CD4-positive, alpha-beta T cell (primary cell): ENCODE data around the gene RTL5. TPM values are rescaled to one million over a fixed set of nuclear protein-coding genes. Genes with fewer than 3 reads are reported as not detected.
A peak's percentile ranks its signal among the peaks of the same experiment; 100 is the strongest.

Experiments used
- ATAC-seq: fragments of 200-7000 bp; cut with Tn5 transposase; one replicate; pipeline ENCODE4 v1.10.0; 2022; ENCODE audit warnings: mild to moderate bottlenecking; ENCODE audit not compliant: poor library complexity
- CTCF ChIA-PET: fragments of 350-600 bp; sonication (Branson Sonifier 250); formaldehyde crosslinking; loops from one replicate; lab custom pipeline; 2021; ENCODE audit warnings: antibody characterized with exemption, inconsistent platforms; lab: Charles Lee
- POLR2A ChIA-PET: fragments of 350-600 bp; sonication (Branson Sonifier 250); formaldehyde crosslinking; loops from one replicate; lab custom pipeline; 2021; ENCODE audit warnings: antibody characterized with exemption, inconsistent platforms; lab: Charles Lee
- DNase-seq, 14 experiments: peaks; one replicate each; pipeline ENCODE4 v3.0.0-alpha.2; 2013 to 2020; ENCODE audit warnings: mixed read lengths in 2 of 14
- H3K27ac ChIP-seq, 2 donors: one replicate each; pipeline versions ENCODE4 v1.5.1 to v1.7.0; 2013; ENCODE audit warnings: low read length in 2 of 2, low read depth in 1 of 2, mild to moderate bottlenecking in 1 of 2
- H3K27me3 ChIP-seq, 2 experiments: 1 replicate in 1 of 2; 2 replicates in 1 of 2; pipeline versions ENCODE4 v1.6.1 to v1.7.0; 2013; ENCODE audit warnings: low read length in 2 of 2, control low read depth in 1 of 2, mild to moderate bottlenecking in 1 of 2, moderate library complexity in 1 of 2; ENCODE audit not compliant: insufficient read depth in 2 of 2, control insufficient read depth in 1 of 2
- H3K36me3 ChIP-seq: one replicate; pipeline ENCODE4 v1.6.1; 2013; ENCODE audit warnings: low read length, control low read depth; ENCODE audit not compliant: insufficient read depth
- H3K4me1 ChIP-seq: one replicate; pipeline ENCODE4 v1.6.1; 2013; ENCODE audit warnings: low read length, control low read depth; ENCODE audit not compliant: insufficient read depth
- H3K4me3 ChIP-seq: one replicate; pipeline ENCODE4 v1.5.1; 2013; ENCODE audit warnings: mild to moderate bottlenecking, low read length, moderate library complexity
- H3K9me3 ChIP-seq, 2 experiments: 1 replicate in 1 of 2; 2 replicates in 1 of 2; pipeline versions ENCODE4 v1.6.1 to v1.7.0; 2013; ENCODE audit warnings: low read length in 2 of 2, mild to moderate bottlenecking in 2 of 2, control low read depth in 1 of 2, moderate library complexity in 1 of 2; ENCODE audit not compliant: control insufficient read depth in 1 of 2, insufficient read depth in 1 of 2
- H3K27ac Mint-ChIP-seq: one replicate; pipeline ENCODE4 v1.8.0; 2020; ENCODE audit warnings: mixed read lengths
- H3K27me3 Mint-ChIP-seq: one replicate; pipeline ENCODE4 v1.8.0; 2021; ENCODE audit warnings: mixed read lengths
- H3K36me3 Mint-ChIP-seq: one replicate; pipeline ENCODE4 v1.8.0; 2021; ENCODE audit warnings: low read depth, mixed read lengths
- H3K4me1 Mint-ChIP-seq: one replicate; pipeline ENCODE4 v1.8.0; 2021; ENCODE audit warnings: low read depth, mixed read lengths
- H3K4me3 Mint-ChIP-seq: one replicate; pipeline ENCODE4 v1.8.0; 2020; ENCODE audit warnings: mild to moderate bottlenecking, mixed read lengths
- H3K9me3 Mint-ChIP-seq: one replicate; pipeline ENCODE4 v1.8.0; 2020; ENCODE audit warnings: mixed read lengths
- intact Hi-C, 2 experiments: fragments of 100-400 bp; cut with DNase I in 1 of 2; cut with micrococcal nuclease in 1 of 2; formaldehyde crosslinking; loops; one replicate each; pipeline versions ENCODE4 v1.15.1 to v1.9.0; 2023 to 2025; cut with DNase I, micrococcal nuclease
- total RNA-seq, 174 experiments: library from RNA in 2 of 174; stranded (reverse) in 2 of 174; gene quantifications; one replicate each; pipeline ENCODE4 v1.2.3 and lab custom pipeline; 2021 to 2026
- TF ChIP-seq, protein P1 (sequence below): fragments of 200-600 bp; IDR thresholded peaks from one replicate; pipeline ENCODE4 v1.8.0; 2022; ENCODE audit warnings: antibody characterized with exemption, mild to moderate bottlenecking

The RTL5 gene
- total RNA-seq, 2 experiments from 2014 or later = 1.1 to 1.2 TPM

DNA sequence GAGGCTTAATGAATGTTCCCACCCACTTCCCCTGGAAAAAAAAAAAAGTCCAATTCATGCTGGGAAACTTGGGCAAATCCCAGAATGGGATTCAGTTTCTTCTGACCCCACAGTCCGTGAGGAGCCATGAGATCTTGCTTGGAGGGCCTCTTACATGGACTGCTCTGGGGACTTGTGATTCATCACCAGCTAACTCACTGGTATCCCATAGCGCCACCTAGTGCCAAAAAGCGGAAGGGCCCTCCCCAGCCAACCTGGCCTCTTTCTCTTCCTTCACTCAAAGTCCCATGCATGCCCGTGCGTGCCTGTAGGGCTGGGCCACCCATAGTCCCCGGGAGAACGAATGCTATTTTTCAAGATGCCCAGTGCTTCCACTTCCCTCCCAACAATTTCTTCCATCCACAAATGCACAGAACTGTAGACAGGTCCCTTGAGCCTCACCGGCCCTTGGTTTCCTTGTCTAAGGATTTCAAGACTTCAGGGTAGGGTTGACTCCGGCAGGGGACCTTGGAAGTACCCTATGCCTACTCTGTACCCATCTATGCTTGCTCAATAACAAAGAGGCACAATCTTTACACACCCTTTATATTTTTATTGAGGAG lies 5.1 kb downstream of the RTL5 start:
- Histone ChIP-seq H3K9me3 (no peaks in the 10 kb centered on the region), H3K36me3 (no peaks in the 10 kb centered on the region), H3K27ac (no peak overlapping the region), H3K27me3 (peaks cover 0 to 3% of the 10 kb centered on the region in 2 experiments), H3K4me3 (no peak overlapping the region), H3K4me1 (peaks cover 58% of the 10 kb centered on the region)
- peak overlapping the region; percentile 9 for H3K27ac Mint-ChIP-seq
- no peak overlapping the region for H3K4me3 Mint-ChIP-seq
- peaks cover 33% of the 10 kb centered on the region for H3K4me1 Mint-ChIP-seq
- ATAC-seq = peak; percentile 79
- ChIA-PET CTCF (interaction anchor here (0.6 to 2.9 kb wide), 12 partner anchors 12 to 150 kb away, joined by 3 to 18 read pairs (median 5); partner anchors contain the start of genes PIN4 and RPS4X), POLR2A (interaction anchor here (0.9 to 1.3 kb wide), 2 partner anchors 30 to 109 kb away, joined by 3 to 6 read pairs; no protein-coding TSS in a partner anchor)
- intact Hi-C loops = loop anchor here (1.0 kb wide), 2 partner anchors 108 to 127 kb away; no protein-coding TSS in a partner anchor
- peaks cover 18% of the 10 kb centered on the region for H3K27me3 Mint-ChIP-seq
- TF ChIP-seq, protein P1, sequence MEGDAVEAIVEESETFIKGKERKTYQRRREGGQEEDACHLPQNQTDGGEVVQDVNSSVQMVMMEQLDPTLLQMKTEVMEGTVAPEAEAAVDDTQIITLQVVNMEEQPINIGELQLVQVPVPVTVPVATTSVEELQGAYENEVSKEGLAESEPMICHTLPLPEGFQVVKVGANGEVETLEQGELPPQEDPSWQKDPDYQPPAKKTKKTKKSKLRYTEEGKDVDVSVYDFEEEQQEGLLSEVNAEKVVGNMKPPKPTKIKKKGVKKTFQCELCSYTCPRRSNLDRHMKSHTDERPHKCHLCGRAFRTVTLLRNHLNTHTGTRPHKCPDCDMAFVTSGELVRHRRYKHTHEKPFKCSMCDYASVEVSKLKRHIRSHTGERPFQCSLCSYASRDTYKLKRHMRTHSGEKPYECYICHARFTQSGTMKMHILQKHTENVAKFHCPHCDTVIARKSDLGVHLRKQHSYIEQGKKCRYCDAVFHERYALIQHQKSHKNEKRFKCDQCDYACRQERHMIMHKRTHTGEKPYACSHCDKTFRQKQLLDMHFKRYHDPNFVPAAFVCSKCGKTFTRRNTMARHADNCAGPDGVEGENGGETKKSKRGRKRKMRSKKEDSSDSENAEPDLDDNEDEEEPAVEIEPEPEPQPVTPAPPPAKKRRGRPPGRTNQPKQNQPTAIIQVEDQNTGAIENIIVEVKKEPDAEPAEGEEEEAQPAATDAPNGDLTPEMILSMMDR = peak; percentile 72
- no peaks in the 10 kb centered on the region for H3K36me3 Mint-ChIP-seq
- peak; percentile 69 to 89 (median 80) for DNase-seq
- no peaks in the 10 kb centered on the region for H3K9me3 Mint-ChIP-seq

- CTCF ChIA-PET = interaction anchor here (0.6 to 2.9 kb wide), 11 partner anchors 11 to 151 kb away, joined by 3 to 18 read pairs (median 5); partner anchors contain the start of genes PIN4 and RPS4X
- no peak overlapping the region for H3K4me3 ChIP-seq
- H3K4me1 Mint-ChIP-seq = peaks cover 39% of the 10 kb centered on the region
- H3K9me3 Mint-ChIP-seq = no peaks in the 10 kb centered on the region
- H3K9me3 ChIP-seq = no peaks in the 10 kb centered on the region
- intact Hi-C loops = loop anchor here (1.0 kb wide), 2 partner anchors 108 to 127 kb away; no protein-coding TSS in a partner anchor
- H3K4me1 ChIP-seq = peaks cover 60% of the 10 kb centered on the region
- H3K27me3 ChIP-seq = peaks cover 0 to 3% of the 10 kb centered on the region in 2 experiments
- peaks cover 18% of the 10 kb centered on the region for H3K27me3 Mint-ChIP-seq
- no peaks in the 10 kb centered on the region for H3K36me3 ChIP-seq
- H3K36me3 Mint-ChIP-seq = no peaks in the 10 kb centered on the region
- H3K27ac ChIP-seq = no peak overlapping the region
- TF ChIP-seq, protein P1 = no peak
- ATAC-seq = no peak
- no peak overlapping the region for H3K4me3 Mint-ChIP-seq
- peak overlapping the region; percentile 9 for H3K27ac Mint-ChIP-seq
- DNase-seq = no peak
- POLR2A ChIA-PET = interaction anchor here (0.8 to 0.9 kb wide), 2 partner anchors 29 to 107 kb away, joined by 3 to 4 read pairs; no protein-coding TSS in a partner anchor
These were observed 5.7 kb downstream of the RTL5 start for GRCh38 chrX:72126048-72126415.

DNA sequence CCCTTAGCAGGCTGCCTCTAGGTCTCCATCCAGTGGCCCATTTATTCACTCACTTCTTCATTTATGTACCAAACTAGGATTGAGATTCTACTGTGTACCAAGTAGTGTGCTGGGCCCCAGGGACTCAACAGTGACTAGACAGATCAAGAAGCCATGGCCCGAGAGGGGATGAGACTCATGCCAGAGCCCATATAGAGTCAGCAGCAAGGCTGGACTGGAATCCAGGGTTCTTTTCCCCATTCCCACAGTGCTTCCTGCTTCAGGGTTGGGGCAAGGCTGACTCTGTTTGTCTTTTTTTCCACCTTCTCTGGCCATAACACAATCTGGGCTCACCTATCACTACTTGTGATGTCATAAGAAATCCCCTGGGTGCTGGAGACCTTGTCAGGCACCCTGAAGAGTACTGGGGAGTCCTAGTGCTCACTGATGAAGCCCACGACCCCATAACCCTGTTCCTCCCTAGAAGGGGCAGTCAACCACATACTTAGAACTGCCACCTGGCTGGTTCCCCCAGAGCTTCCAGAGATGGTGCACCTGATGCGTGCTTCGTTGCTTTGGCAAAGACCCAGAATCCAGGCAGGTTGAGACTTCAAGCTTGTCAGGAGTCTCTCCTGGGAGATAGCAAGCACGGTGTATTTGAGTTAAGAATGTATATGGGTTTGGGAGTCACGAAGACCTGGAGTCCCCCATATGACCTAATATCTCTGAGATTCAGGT lies 6.2 kb downstream of the RTL5 start:
- CTCF ChIA-PET = interaction anchor here (1.2 to 2.9 kb wide), 5 partner anchors 16 to 107 kb away, joined by 4 to 18 read pairs (median 5); no protein-coding TSS in a partner anchor
- Histone ChIP-seq H3K4me1 (peaks cover 60% of the 10 kb centered on the region), H3K4me3 (no peak overlapping the region), H3K36me3 (no peaks in the 10 kb centered on the region), H3K9me3 (no peaks in the 10 kb centered on the region), H3K27ac (no peak overlapping the region), H3K27me3 (peaks cover 0 to under 1% of the 10 kb centered on the region in 2 experiments)
- POLR2A ChIA-PET = interaction anchor here (0.8 kb wide), 1 partner anchor 107 kb away, joined by 4 read pairs; no protein-coding TSS in a partner anchor
- H3K4me3 Mint-ChIP-seq = no peak overlapping the region
- no peaks in the 10 kb centered on the region for H3K9me3 Mint-ChIP-seq
- no peaks in the 10 kb centered on the region for H3K36me3 Mint-ChIP-seq
- peak overlapping the region; percentile 44 for H3K27ac Mint-ChIP-seq
- intact Hi-C loops = loop anchor here (1.0 to 2.0 kb wide), 3 partner anchors 23 to 126 kb away; no protein-coding TSS in a partner anchor
- TF ChIP-seq, protein P1 = no peak
- peaks cover 18% of the 10 kb centered on the region for H3K27me3 Mint-ChIP-seq
- no peak for DNase-seq
- no peak for ATAC-seq
- H3K4me1 Mint-ChIP-seq = peaks cover 45% of the 10 kb centered on the region
